B cell (primary cell): ENCODE measurements around the gene WASF3. TPM values are rescaled to one million over a fixed set of nuclear protein-coding genes. Genes with fewer than 3 reads are reported as not detected.

ENCODE experiments used
- ATAC-seq: fragments of 200-7000 bp; cut with Tn5 transposase; one replicate; pipeline ENCODE4 v1.10.0; 2021; ENCODE audit warnings: low read depth, mild to moderate bottlenecking, moderate number of reproducible peaks, moderate library complexity
- CTCF ChIA-PET: fragments of 350-600 bp; sonication (Branson Sonifier 250); formaldehyde crosslinking; loops from one replicate; lab custom pipeline; 2021; ENCODE audit warnings: antibody characterized with exemption, inconsistent platforms; lab: Charles Lee
- POLR2A ChIA-PET: fragments of 350-600 bp; sonication (Branson Sonifier 250); formaldehyde crosslinking; loops from one replicate; lab custom pipeline; 2021; ENCODE audit warnings: antibody characterized with exemption; lab: Charles Lee
- DNase-seq: peaks from one replicate; pipeline ENCODE4 v3.0.0; 2013
- H2AFZ ChIP-seq: 2 replicates; pipeline ENCODE4 v1.6.1; 2012; ENCODE audit warnings: mild to moderate bottlenecking, low read depth, low read length; ENCODE audit not compliant: insufficient read depth, poor library complexity, severe bottlenecking
- H3K27ac ChIP-seq, 2 donors: 1 replicate in 1 of 2; 2 replicates in 1 of 2; pipeline ENCODE4 v1.5.1; 2012 to 2013; ENCODE audit warnings: low read length in 2 of 2, mild to moderate bottlenecking in 2 of 2, moderate library complexity in 1 of 2
- H3K27me3 ChIP-seq, 4 experiments: fragments of 200-600 bp in 1 of 4; sonication (generic) in 1 of 4; replicated peaks in 1 of 4; 1 replicate in 2 of 4; 2 replicates in 2 of 4; pipeline versions ENCODE4 v1.6.1 to v1.7.0; 2013 to 2016; ENCODE audit warnings: low read length in 3 of 4, mild to moderate bottlenecking in 2 of 4, mixed read lengths in 1 of 4, moderate library complexity in 1 of 4; ENCODE audit not compliant: insufficient read depth in 4 of 4, control insufficient read depth in 3 of 4; ENCODE audit errors: control extremely low read depth in 1 of 4
- H3K36me3 ChIP-seq, 2 experiments: replicated peaks in 1 of 2; 1 replicate in 1 of 2; 2 replicates in 1 of 2; pipeline versions ENCODE4 v1.6.1 to v1.7.1; 2013; ENCODE audit warnings: low read length in 1 of 2; ENCODE audit not compliant: insufficient read depth in 2 of 2, control insufficient read depth in 1 of 2; ENCODE audit errors: control extremely low read depth in 1 of 2, extremely low read depth in 1 of 2
- H3K4me1 ChIP-seq, 2 donors: fragments of 200-600 bp in 1 of 2; sonication (generic) in 1 of 2; 1 replicate in 1 of 2; 2 replicates in 1 of 2; pipeline versions ENCODE4 v1.5.1 to v1.6.1; 2013 to 2017; ENCODE audit warnings: low read length in 2 of 2; ENCODE audit not compliant: control insufficient read depth in 2 of 2, insufficient read depth in 2 of 2
- H3K4me2 ChIP-seq: replicated peaks from 2 replicates; pipeline ENCODE3; 2012; ENCODE audit warnings: mild to moderate bottlenecking, low read depth, low read length; ENCODE audit not compliant: poor library complexity, severe bottlenecking
- H3K4me3 ChIP-seq, 5 experiments: fragments of 200-600 bp in 1 of 5; sonication (generic) in 1 of 5; 1 replicate in 3 of 5; 2 replicates in 2 of 5; pipeline versions ENCODE4 v1.5.1 to v1.7.0; 2011 to 2016; ENCODE audit warnings: low read length in 4 of 5, mild to moderate bottlenecking in 4 of 5, low read depth in 2 of 5, control low read depth in 1 of 5, moderate library complexity in 1 of 5; ENCODE audit not compliant: insufficient read depth in 1 of 5; ENCODE audit errors: control extremely low read depth in 1 of 5, extremely low read depth in 1 of 5
- H3K79me2 ChIP-seq: fragments of 200-600 bp; sonication (generic); one replicate; pipeline ENCODE4 v1.6.0; 2016; ENCODE audit warnings: low read length; ENCODE audit not compliant: control insufficient read depth, insufficient read depth
- H3K9ac ChIP-seq: fragments of 200-600 bp; sonication (generic); 2 replicates; pipeline ENCODE4 v1.6.1; 2017; ENCODE audit warnings: mild to moderate bottlenecking, low read length, moderate library complexity
- H3K9me3 ChIP-seq, 3 donors: one replicate each; pipeline versions ENCODE4 v1.6.1 to v1.7.1; 2013; ENCODE audit warnings: low read length in 2 of 3; ENCODE audit not compliant: control insufficient read depth in 2 of 3, insufficient read depth in 1 of 3; ENCODE audit errors: control extremely low read depth in 1 of 3
- H4K20me1 ChIP-seq: 2 replicates; pipeline ENCODE4 v1.6.0; 2012; ENCODE audit warnings: mild to moderate bottlenecking, low read length; ENCODE audit not compliant: insufficient read depth, control insufficient read depth, poor library complexity, severe bottlenecking
- H3K27ac Mint-ChIP-seq: one replicate; pipeline ENCODE4 v1.8.0; 2021; ENCODE audit warnings: mixed read lengths
- H3K27me3 Mint-ChIP-seq: one replicate; pipeline ENCODE4 v1.8.0; 2021; ENCODE audit warnings: mixed read lengths
- H3K4me1 Mint-ChIP-seq: one replicate; pipeline ENCODE4 v1.8.0; 2021; ENCODE audit warnings: mixed read lengths
- H3K4me3 Mint-ChIP-seq: one replicate; pipeline ENCODE4 v1.8.0; 2021; ENCODE audit warnings: mixed read lengths
- H3K9me3 Mint-ChIP-seq: one replicate; pipeline ENCODE4 v1.8.0; 2022; ENCODE audit warnings: mixed read lengths; ENCODE audit not compliant: insufficient read depth
- EZH2 ChIP-seq: IDR thresholded peaks from 2 replicates; pipeline ENCODE4 v1.6.1; 2012; ENCODE audit warnings: borderline replicate concordance, low read depth, mild to moderate bottlenecking, moderate library complexity, low read length; ENCODE audit not compliant: insufficient read depth, poor library complexity, severe bottlenecking
- WGBS: methylation state at CpG from one replicate; pipeline ENCODE4 v1.1.5; 2013; ENCODE audit warnings: missing lambda C conversion rate; ENCODE audit not compliant: insufficient coverage; 5-methylcytosine and 5-hydroxymethylcytosine counted together
- intact Hi-C: fragments of 100-400 bp; cut with micrococcal nuclease; formaldehyde crosslinking; loops from one replicate; pipeline ENCODE4 v1.10.0; 2022
- polyA plus RNA-seq: library from polyadenylated mRNA; depleted of rRNA; stranded (reverse); fragments of >200 nt; gene quantifications from 2 replicates; pipeline ENCODE4 v1.2.3, GENCODE V29; 2012
- total RNA-seq, 2 donors: library from RNA; stranded (reverse); fragments of 120-200 nt in 1 of 2; gene quantifications; 1 replicate in 1 of 2; 2 replicates in 1 of 2; pipeline versions ENCODE4 v1.2.3 to v1.2.4, GENCODE V29; 2013 to 2022
- TF ChIP-seq, protein P1 (sequence below): fragments of 200-600 bp; IDR thresholded peaks from one replicate; pipeline ENCODE4 v1.8.0; 2022; ENCODE audit warnings: antibody characterized with exemption, mild to moderate bottlenecking

WASF3 gene
- total and polyA plus RNA-seq, 2 donors (not counting 1 experiment from before 2014, with no cell fraction given) = 0.18 to 0.89 TPM

GRCh38 chr13:26509491-26509890 is 48.0 kb upstream of the WASF3 start:
- ChIA-PET POLR2A (no interaction called here), CTCF (no interaction called here)
- no peak overlapping the region for H3K4me2 ChIP-seq
- no peaks in the 10 kb centered on the region for H3K79me2 ChIP-seq
- H4K20me1 ChIP-seq = no peaks in the 10 kb centered on the region
- H3K4me3 ChIP-seq = no peak overlapping the region
- WGBS = 89% methylated on average over 9 of the region's 10 CpGs
- H3K4me1 ChIP-seq = no peaks in the 10 kb centered on the region
- intact Hi-C loops = no loop called here
- H3K27me3 ChIP-seq = peaks cover 0 to 4% (median 0%) of the 10 kb centered on the region in 4 experiments
- H3K9me3 Mint-ChIP-seq = no peaks in the 10 kb centered on the region
- no peak overlapping the region for H3K9ac ChIP-seq
- H3K9me3 ChIP-seq = peaks cover 0 to 14% (median 12%) of the 10 kb centered on the region in 3 donors
- no peak overlapping the region for H3K27ac ChIP-seq
- H3K4me3 Mint-ChIP-seq = no peak overlapping the region
- H3K36me3 ChIP-seq = no peaks in the 10 kb centered on the region
- peaks cover 17% of the 10 kb centered on the region for H3K27me3 Mint-ChIP-seq
- no peaks in the 10 kb centered on the region for H3K4me1 Mint-ChIP-seq
- ATAC-seq = no peak
- H3K27ac Mint-ChIP-seq = no peak overlapping the region
- TF ChIP-seq EZH2 = no peak
- TF ChIP-seq, protein P1, sequence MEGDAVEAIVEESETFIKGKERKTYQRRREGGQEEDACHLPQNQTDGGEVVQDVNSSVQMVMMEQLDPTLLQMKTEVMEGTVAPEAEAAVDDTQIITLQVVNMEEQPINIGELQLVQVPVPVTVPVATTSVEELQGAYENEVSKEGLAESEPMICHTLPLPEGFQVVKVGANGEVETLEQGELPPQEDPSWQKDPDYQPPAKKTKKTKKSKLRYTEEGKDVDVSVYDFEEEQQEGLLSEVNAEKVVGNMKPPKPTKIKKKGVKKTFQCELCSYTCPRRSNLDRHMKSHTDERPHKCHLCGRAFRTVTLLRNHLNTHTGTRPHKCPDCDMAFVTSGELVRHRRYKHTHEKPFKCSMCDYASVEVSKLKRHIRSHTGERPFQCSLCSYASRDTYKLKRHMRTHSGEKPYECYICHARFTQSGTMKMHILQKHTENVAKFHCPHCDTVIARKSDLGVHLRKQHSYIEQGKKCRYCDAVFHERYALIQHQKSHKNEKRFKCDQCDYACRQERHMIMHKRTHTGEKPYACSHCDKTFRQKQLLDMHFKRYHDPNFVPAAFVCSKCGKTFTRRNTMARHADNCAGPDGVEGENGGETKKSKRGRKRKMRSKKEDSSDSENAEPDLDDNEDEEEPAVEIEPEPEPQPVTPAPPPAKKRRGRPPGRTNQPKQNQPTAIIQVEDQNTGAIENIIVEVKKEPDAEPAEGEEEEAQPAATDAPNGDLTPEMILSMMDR = no peak
- no peak for DNase-seq
- no peak overlapping the region for H2AFZ ChIP-seq

- Histone ChIP-seq H3K9ac (no peak overlapping the region), H2AFZ (no peak overlapping the region), H3K4me1 (no peaks in the 10 kb centered on the region), H3K9me3 (peaks cover 0 to 12% (median 7%) of the 10 kb centered on the region in 3 donors), H4K20me1 (no peaks in the 10 kb centered on the region), H3K4me2 (no peak overlapping the region), H3K27ac (no peak overlapping the region), H3K36me3 (no peaks in the 10 kb centered on the region), H3K27me3 (peaks cover 0 to 9% (median 0%) of the 10 kb centered on the region in 4 experiments), H3K79me2 (no peaks in the 10 kb centered on the region), H3K4me3 (no peak overlapping the region)
- H3K9me3 Mint-ChIP-seq = no peaks in the 10 kb centered on the region
- peaks cover 13% of the 10 kb centered on the region for H3K27me3 Mint-ChIP-seq
- H3K4me3 Mint-ChIP-seq = no peak overlapping the region
- TF ChIP-seq EZH2 = no peak
- TF ChIP-seq, protein P1 = no peak
- intact Hi-C loops = no loop called here
- H3K4me1 Mint-ChIP-seq = no peaks in the 10 kb centered on the region
- CTCF ChIA-PET = no interaction called here
- POLR2A ChIA-PET = no interaction called here
- 80% methylated on average over 6 of the region's 6 CpGs for WGBS
- DNase-seq = no peak
- ATAC-seq = no peak
- H3K27ac Mint-ChIP-seq = no peak overlapping the region
Measured at GRCh38 chr13:26513931-26514330, 43.6 kb upstream of the WASF3 start.
